IMR-90 (cell line): ENCODE measurements around the gene TNNC2.

Experiments
- CEBPB ChIP-seq: IDR thresholded peaks from 2 replicates; pipeline ENCODE4 v1.6.1; 2012; ENCODE audit warnings: low read depth, low read length, improper control_type of control experiment
- CHD1 ChIP-seq: IDR thresholded peaks from 2 replicates; pipeline ENCODE4 v1.6.1; 2012; ENCODE audit warnings: low read depth, low read length, improper control_type of control experiment
- FOS ChIP-seq: fragments of 150-350 bp; IDR thresholded peaks from 2 replicates; pipeline ENCODE4 v1.6.1; 2016; ENCODE audit warnings: low read depth, low read length
- MAFK ChIP-seq: IDR thresholded peaks from 2 replicates; pipeline ENCODE4 v1.6.1; 2012; ENCODE audit warnings: low read depth, low read length, improper control_type of control experiment
- MAZ ChIP-seq: IDR thresholded peaks from 2 replicates; pipeline ENCODE4 v1.6.1; 2012; ENCODE audit warnings: low read depth, mild to moderate bottlenecking, low read length, improper control_type of control experiment, moderate library complexity, borderline replicate concordance
- MXI1 ChIP-seq: IDR thresholded peaks from 2 replicates; pipeline ENCODE4 v1.6.1; 2012; ENCODE audit warnings: low read depth, mild to moderate bottlenecking, low read length, moderate library complexity, borderline replicate concordance
- POLR2A ChIP-seq: IDR thresholded peaks from 2 replicates; pipeline ENCODE4 v1.6.1; 2012; ENCODE audit warnings: mild to moderate bottlenecking, low read depth, low read length
- RAD21 ChIP-seq: IDR thresholded peaks from 2 replicates; pipeline ENCODE4 v1.6.1; 2012; ENCODE audit warnings: low read length, improper control_type of control experiment
- RCOR1 ChIP-seq: IDR thresholded peaks from 2 replicates; pipeline ENCODE4 v1.6.1; 2012; ENCODE audit warnings: mild to moderate bottlenecking, low read length, improper control_type of control experiment; ENCODE audit not compliant: insufficient replicate concordance
- RFX5 ChIP-seq: IDR thresholded peaks from 2 replicates; pipeline ENCODE4 v1.8.0; 2012; ENCODE audit warnings: low read depth, mild to moderate bottlenecking, low read length, moderate library complexity
- SMC3 ChIP-seq: fragments of 150-350 bp; IDR thresholded peaks from 2 replicates; pipeline ENCODE4 v1.6.1; 2016; ENCODE audit warnings: low read depth, mild to moderate bottlenecking, antibody characterized with exemption, low read length, moderate library complexity
- TF ChIP-seq, protein P1 (sequence below): conservative IDR thresholded peaks from 2 replicates; pipeline ENCODE4 v1.5.1; 2012; ENCODE audit warnings: mild to moderate bottlenecking, low read depth, low read length, improper control_type of control experiment
- TF ChIP-seq, protein P2 (sequence below): fragments of 150-350 bp; IDR thresholded peaks from 2 replicates; pipeline ENCODE4 v1.6.1; 2017; ENCODE audit warnings: mild to moderate bottlenecking, antibody characterized with exemption, low read length, low read depth
- TF ChIP-seq, protein P3 (sequence below): fragments of 150-350 bp; IDR thresholded peaks from 2 replicates; pipeline ENCODE4 v1.6.1; 2016; ENCODE audit warnings: low read depth, mild to moderate bottlenecking, low read length, moderate library complexity, borderline replicate concordance

DNA sequence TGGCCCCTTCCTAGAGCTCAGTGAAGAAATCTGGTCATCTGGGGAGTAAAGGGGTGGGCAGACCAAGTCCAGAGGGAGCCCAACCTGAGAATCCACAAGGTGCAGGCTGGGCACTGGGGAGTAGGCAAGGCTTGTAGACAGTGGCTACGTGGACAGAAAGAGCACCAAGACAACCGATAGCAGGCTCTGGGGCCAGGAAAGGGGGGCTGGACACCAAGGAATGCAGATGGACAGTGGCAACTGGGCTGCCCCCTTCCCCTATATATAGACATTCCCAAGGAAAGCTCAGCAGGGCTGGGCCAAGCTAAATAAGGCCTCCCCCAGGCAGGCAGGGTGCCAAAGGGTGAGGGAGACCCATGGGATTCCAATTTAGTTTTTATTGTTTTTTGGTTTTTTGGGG lies 1.5 kb upstream of the TNNC2 start:
- TF ChIP-seq, protein P1, sequence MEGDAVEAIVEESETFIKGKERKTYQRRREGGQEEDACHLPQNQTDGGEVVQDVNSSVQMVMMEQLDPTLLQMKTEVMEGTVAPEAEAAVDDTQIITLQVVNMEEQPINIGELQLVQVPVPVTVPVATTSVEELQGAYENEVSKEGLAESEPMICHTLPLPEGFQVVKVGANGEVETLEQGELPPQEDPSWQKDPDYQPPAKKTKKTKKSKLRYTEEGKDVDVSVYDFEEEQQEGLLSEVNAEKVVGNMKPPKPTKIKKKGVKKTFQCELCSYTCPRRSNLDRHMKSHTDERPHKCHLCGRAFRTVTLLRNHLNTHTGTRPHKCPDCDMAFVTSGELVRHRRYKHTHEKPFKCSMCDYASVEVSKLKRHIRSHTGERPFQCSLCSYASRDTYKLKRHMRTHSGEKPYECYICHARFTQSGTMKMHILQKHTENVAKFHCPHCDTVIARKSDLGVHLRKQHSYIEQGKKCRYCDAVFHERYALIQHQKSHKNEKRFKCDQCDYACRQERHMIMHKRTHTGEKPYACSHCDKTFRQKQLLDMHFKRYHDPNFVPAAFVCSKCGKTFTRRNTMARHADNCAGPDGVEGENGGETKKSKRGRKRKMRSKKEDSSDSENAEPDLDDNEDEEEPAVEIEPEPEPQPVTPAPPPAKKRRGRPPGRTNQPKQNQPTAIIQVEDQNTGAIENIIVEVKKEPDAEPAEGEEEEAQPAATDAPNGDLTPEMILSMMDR = no peak
- no peak for TF ChIP-seq POLR2A
- TF ChIP-seq RAD21 = no peak
- no peak for TF ChIP-seq MXI1
- TF ChIP-seq CEBPB = no peak
- TF ChIP-seq MAZ = no peak
- TF ChIP-seq RCOR1 = no peak
- no peak for TF ChIP-seq MAFK
- TF ChIP-seq, protein P2, sequence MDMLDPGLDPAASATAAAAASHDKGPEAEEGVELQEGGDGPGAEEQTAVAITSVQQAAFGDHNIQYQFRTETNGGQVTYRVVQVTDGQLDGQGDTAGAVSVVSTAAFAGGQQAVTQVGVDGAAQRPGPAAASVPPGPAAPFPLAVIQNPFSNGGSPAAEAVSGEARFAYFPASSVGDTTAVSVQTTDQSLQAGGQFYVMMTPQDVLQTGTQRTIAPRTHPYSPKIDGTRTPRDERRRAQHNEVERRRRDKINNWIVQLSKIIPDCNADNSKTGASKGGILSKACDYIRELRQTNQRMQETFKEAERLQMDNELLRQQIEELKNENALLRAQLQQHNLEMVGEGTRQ = no peak
- TF ChIP-seq CHD1 = no peak
- no peak for TF ChIP-seq FOS
- TF ChIP-seq SMC3 = no peak
- no peak for TF ChIP-seq RFX5
- TF ChIP-seq, protein P3, sequence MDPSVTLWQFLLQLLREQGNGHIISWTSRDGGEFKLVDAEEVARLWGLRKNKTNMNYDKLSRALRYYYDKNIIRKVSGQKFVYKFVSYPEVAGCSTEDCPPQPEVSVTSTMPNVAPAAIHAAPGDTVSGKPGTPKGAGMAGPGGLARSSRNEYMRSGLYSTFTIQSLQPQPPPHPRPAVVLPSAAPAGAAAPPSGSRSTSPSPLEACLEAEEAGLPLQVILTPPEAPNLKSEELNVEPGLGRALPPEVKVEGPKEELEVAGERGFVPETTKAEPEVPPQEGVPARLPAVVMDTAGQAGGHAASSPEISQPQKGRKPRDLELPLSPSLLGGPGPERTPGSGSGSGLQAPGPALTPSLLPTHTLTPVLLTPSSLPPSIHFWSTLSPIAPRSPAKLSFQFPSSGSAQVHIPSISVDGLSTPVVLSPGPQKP = no peak
